GM19043 (cell line): ENCODE results near the gene SLC2A3.
"Not testable (repeated sequence)": the region's sequence is repeated elsewhere in the genome, so short reads cannot be mapped to it uniquely, and the experiment has no call there.

ENCODE experiments used
- ATAC-seq: cut with Tn5 transposase; IDR thresholded peaks from one replicate; pipeline ENCODE4 v1.9.1; 2021; ENCODE audit warnings: low read depth; ENCODE audit not compliant: unreplicated experiment

SLC2A3 gene

GRCh38 chr12:7953912-7954311, 17.9 kb upstream of the SLC2A3 start:
- ATAC-seq: not testable (repeated sequence)

- ATAC-seq: no peak
Measured at GRCh38 chr12:7951671-7952070, 15.7 kb upstream of the SLC2A3 start.

- not testable (repeated sequence) for ATAC-seq
Measured at GRCh38 chr12:7950230-7950943, 14.4 kb upstream of the SLC2A3 start.

- no peak for ATAC-seq
Measured at GRCh38 chr12:7948589-7949260, 12.7 kb upstream of the SLC2A3 start.

GRCh38 chr12:7947011-7947410, 11.0 kb upstream of the SLC2A3 start:
- no peak for ATAC-seq

DNA sequence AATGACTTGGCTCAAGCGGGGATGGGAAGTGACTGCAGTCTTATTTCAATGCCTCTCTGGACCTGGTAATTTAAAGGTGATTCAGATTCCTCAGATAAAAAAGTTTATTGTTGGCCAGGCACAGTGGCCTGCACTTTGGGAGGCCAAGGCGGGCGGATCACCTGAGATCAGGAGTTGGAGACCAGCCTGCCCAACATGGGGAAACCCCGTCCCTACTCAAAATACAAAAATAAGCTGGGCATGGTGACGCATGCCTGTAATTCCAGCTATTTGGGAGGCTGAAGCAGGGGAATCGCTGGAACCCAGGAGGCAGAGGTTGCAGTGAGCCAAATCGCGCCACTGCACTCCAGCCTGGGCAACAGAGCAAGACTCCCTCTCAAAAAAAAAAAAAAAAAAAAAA, 8.8 kb upstream of the SLC2A3 start:
- not testable (repeated sequence) for ATAC-seq

GRCh38 chr12:7940906-7941305, 4.9 kb upstream of the SLC2A3 start:
- no peak for ATAC-seq

DNA sequence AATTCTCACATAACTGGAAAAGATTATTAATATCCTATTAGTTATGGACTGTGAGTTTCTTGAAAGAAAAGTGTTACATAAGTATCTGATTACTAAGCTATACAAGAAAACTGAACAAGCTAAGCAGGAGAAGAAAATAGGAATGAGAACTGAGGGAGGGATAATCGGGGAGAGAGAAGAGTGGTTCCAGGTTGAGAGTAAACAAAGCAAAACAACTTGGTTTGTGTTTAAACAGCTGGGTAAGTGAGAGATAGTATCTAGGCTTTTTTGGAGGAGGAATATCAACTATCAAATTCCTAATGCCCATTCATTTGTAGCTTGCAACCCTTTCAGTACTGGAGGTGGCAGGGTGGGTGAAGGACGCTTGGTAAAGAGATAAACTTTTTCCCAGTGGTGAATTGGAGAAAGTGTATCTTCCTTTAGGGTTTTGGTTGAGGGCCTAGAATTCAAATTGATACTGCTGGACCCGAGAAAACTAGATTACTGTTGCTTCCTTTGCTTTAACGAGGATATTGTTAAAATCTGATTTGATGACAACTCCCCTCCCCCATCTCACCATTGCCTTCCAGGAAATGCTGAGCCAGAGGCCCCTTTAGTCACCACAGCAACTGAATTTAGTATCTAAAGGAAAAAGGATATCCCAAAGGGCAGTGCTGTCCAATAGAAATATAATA, 2.0 kb upstream of the SLC2A3 start:
- no peak for ATAC-seq

DNA sequence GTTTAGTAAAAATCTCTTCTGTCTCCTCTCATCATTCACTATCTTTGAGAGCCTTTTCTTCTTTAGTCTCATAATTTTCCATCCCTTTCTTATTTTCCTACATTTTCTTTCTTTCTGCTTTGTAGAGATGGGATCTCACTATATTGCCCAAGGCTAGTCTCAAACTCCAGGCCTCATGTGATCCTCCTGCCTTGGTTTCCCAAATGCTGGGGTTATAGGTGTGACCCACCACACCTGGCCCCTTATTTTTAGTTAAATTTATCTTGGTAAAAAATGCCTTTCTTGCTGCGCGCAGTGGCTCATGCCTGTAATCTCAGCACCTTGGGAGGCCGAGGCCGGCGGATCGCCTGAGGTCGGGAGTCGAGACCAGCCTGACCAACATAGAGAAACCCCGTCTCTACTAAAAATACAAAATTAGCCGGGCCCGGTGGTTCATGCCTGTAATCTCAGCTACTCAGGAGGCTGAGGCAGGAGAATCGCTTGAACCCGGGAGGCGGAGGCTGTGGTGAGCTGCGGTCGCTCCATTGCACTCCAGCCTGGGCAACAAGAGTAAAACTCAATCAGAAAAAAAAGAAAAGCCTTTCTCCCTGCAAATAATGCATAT, 996 bp downstream of the SLC2A3 start:
- ATAC-seq: no peak

- no peak for ATAC-seq
Measured at GRCh38 chr12:7934091-7934888, 1.7 kb downstream of the SLC2A3 start.

DNA sequence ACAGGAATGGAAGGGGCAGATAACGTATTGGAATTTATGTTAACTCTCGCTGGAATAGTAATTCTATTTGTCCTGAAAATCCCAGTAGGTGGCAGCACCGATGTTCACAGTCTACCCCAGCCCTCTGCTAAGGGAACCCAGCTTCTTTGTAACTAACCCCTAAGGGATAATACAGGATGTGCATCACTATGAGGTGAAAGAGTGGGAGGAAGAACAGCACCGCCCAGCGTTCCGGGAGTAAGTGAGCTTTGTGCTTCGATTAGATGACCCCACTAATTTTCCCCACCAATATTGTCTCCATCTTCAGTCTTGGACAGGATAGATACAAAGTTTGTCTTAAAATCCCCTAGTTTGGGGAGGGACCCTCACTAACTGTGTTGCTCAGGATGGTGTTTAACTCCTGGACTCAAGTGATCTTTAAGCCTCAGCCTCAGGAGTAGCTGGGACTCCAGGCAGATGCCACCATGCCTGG, 2.7 kb downstream of the SLC2A3 start:
- peak; percentile 84 for ATAC-seq

DNA sequence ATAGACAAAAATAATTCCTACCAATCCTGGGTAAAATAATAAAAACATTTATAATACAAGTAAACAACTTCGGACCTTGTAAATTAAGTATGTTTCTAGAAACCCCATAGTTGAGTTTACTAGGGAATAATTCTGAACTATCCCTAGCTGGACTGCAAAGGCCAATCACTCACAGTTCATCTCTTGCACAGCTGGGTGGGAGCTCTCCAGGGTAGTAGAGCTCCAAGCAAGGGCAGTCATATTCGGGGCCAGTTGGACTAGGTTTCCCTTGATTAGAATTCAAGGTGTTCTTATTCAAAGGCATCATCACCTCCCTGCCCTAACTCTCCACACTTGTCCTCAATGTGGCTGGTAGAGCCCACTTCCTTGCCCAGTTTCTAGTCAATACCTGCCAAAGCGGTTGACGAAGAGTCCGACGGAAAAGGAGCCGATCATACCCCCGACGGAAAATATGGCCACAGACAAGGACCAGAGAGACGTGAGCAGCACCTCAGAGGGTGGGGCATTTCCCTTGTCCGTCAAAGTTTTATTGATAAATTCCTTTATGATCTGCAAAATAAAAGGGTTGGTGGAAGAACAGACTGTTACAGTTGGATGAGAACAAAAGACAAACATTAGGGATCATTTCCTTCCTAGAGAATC, 3.3 kb downstream of the SLC2A3 start:
- not testable (repeated sequence) for ATAC-seq

GRCh38 chr12:7929083-7929792, 6.7 kb downstream of the SLC2A3 start:
- no peak for ATAC-seq

- no peak for ATAC-seq
Measured at GRCh38 chr12:7927470-7927869, 8.5 kb downstream of the SLC2A3 start.

DNA sequence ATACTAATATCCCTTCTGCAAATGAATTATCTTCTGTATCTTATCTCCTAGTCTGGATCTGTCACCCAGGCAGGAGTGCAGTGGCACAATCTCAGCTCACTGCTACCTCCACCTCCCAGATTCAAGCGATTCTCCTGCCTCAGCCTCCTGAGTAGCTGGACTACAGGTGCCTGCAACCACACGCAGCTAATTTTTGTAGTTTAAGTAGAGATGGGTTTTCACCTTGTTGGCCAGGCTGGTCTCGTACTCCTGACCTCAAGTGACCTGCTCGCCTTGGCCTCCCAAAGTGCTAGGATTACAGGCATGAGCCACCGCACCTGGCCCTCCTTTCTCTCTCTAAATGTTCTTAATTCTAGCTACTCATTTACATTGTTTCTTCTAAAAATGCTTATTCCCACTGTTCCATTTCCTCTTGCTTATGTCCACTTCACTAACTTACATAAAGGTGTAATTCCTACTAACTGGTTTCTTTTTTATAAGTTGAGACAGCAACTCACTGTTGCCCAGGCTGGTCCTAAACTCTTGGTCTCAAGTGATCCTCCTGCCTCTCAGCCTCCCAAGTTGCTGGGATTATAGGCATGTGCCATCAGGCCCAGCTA, 9.8 kb downstream of the SLC2A3 start:
- ATAC-seq: not testable (repeated sequence)

- no peak for ATAC-seq
Measured at GRCh38 chr12:7923241-7924236, 12.4 kb downstream of the SLC2A3 start.

DNA sequence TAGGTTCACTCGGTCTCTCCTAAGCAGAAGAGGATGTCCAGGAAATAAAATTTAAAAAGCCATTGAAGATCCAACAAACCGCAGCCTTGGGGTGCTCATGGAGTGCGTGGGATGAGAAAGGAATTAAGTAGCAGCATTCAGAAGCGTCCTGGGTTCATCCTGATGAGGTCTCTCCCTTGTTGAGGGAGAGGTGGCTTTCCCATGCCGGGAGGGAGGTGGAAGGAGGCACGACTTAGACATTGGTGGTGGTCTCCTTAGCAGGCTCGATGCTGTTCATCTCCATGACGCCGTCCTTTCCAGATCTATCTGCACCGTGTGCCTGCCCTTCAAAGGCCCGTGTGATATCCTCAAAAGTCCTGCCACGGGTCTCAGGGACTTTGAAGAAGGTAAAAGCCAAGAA, 14.8 kb downstream of the SLC2A3 start:
- ATAC-seq: not testable (repeated sequence)

DNA sequence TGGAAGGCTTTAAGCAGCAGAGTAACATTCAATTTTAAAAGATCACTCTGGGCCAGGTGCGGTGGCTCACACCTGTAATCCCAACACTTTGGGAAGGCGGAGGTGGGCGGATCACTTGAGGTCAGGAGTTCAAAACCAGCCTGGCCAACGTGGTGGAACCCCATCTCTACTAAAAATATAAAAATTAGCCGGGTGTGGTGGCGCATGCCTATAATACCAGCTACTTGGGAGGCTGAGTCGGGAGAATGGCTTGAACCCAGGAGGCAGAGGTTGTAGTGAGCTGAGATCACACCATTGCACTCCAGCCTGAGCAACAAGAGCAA, 17.8 kb downstream of the SLC2A3 start:
- not testable (repeated sequence) for ATAC-seq
